Endodermal cell (in vitro differentiated cells): ENCODE results near the gene CACNA1A. TPM values are rescaled to one million over a fixed set of nuclear protein-coding genes. Genes with fewer than 3 reads are reported as not detected.

Source experiments
- DNase-seq: peaks from one replicate; pipeline ENCODE4 v3.0.0-alpha.2; 2017
- H3K27ac ChIP-seq: 2 replicates; pipeline ENCODE4 v1.5.1; 2013; ENCODE audit warnings: mild to moderate bottlenecking, low read depth, low read length, moderate library complexity
- H3K27me3 ChIP-seq: 2 replicates; pipeline ENCODE4 v1.6.1; 2013; ENCODE audit warnings: mild to moderate bottlenecking, low read length, moderate library complexity; ENCODE audit not compliant: insufficient read depth, control insufficient read depth, poor library complexity, severe bottlenecking
- H3K36me3 ChIP-seq: 2 replicates; pipeline ENCODE4 v1.7.0; 2013; ENCODE audit warnings: mild to moderate bottlenecking, low read length, moderate library complexity; ENCODE audit not compliant: control insufficient read depth, insufficient read depth
- H3K4me1 ChIP-seq: one replicate; pipeline ENCODE4 v1.7.0; 2013; ENCODE audit warnings: low read length; ENCODE audit not compliant: control insufficient read depth, insufficient read depth
- H3K4me3 ChIP-seq: 2 replicates; pipeline ENCODE4 v1.5.1; 2013; ENCODE audit warnings: mild to moderate bottlenecking, low read length, moderate library complexity
- H3K9ac ChIP-seq: 2 replicates; pipeline ENCODE4 v1.6.1; 2013; ENCODE audit warnings: mild to moderate bottlenecking, low read length, moderate library complexity; ENCODE audit not compliant: poor library complexity, severe bottlenecking; ENCODE audit errors: extremely low read depth
- H3K9me3 ChIP-seq: 2 replicates; pipeline ENCODE4 v1.6.1; 2013; ENCODE audit warnings: mild to moderate bottlenecking, low read length, moderate library complexity; ENCODE audit not compliant: control insufficient read depth
- H3K27ac Mint-ChIP-seq: 2 replicates; pipeline ENCODE4 v1.8.0; 2020; ENCODE audit warnings: mixed read lengths
- H3K27me3 Mint-ChIP-seq: 2 replicates; pipeline ENCODE4 v1.8.0; 2021; ENCODE audit warnings: mild to moderate bottlenecking, mixed read lengths; ENCODE audit not compliant: insufficient read depth
- H3K36me3 Mint-ChIP-seq: 2 replicates; pipeline ENCODE4 v1.8.0; 2020; ENCODE audit warnings: low read depth, mixed read lengths
- H3K4me1 Mint-ChIP-seq: 2 replicates; pipeline ENCODE4 v1.8.0; 2020; ENCODE audit warnings: mixed read lengths
- H3K4me3 Mint-ChIP-seq: 2 replicates; pipeline ENCODE4 v1.8.0; 2020; ENCODE audit warnings: mild to moderate bottlenecking, moderate library complexity, mixed read lengths
- H3K9me3 Mint-ChIP-seq: 2 replicates; pipeline ENCODE4 v1.8.0; 2020; ENCODE audit warnings: mild to moderate bottlenecking, mixed read lengths
- WGBS, 2 experiments: methylation state at CpG; one replicate each; pipeline versions ENCODE4 v1.1.5 to v1.1.7; 2013; ENCODE audit warnings: missing lambda C conversion rate in 2 of 2, mixed read lengths in 1 of 2; ENCODE audit not compliant: insufficient coverage in 1 of 2, insufficient read length in 1 of 2; 5-methylcytosine and 5-hydroxymethylcytosine counted together
- total RNA-seq, 2 donors: library from RNA; stranded (reverse); fragmentation: NEBNext Ultra II Directional in 1 of 2; extraction: Animal tissue kit (Norgen Biotek cat#: 25700) in 1 of 2; gene quantifications; 2 replicates in 1 of 2; 3 replicates in 1 of 2; pipeline ENCODE4 v1.2.1, GENCODE V29; 2021
- TF ChIP-seq, protein P1 (sequence below): fragments of 200-600 bp; sonication (generic); conservative IDR thresholded peaks from 2 replicates; pipeline ENCODE4 v1.5.0; 2021; ENCODE audit warnings: antibody characterized with exemption, mild to moderate bottlenecking

Gene CACNA1A
- total RNA-seq, 2 donors from 2014 or later: 8.0 to 10.6 TPM

DNA sequence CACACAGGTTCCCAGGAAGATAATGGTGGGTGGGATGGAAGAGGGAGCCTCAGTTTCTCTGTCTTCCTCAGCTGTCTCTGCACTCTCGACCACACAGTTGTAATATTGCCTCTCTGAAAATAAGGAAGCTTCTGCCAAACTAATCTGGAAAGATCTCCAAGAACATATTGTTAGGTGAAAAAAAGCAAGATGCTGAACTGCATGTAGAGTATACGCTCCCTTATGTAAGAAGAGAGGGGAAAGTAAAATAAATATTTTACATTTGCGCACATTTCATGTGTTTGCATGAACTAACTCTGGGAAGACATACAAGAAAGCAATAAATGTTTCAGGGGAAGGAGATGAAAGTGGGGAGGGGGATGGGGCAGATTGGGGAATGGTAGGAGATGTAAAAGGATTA is 41.9 kb upstream of the CACNA1A start:
- Histone ChIP-seq H3K9ac (no peak overlapping the region), H3K9me3 (no peaks in the 10 kb centered on the region), H3K36me3 (no peaks in the 10 kb centered on the region), H3K4me3 (no peak overlapping the region), H3K4me1 (no peaks in the 10 kb centered on the region), H3K27ac (no peak overlapping the region), H3K27me3 (no peaks in the 10 kb centered on the region)
- 92 to 100% methylated on average over 2 to 3 of the region's 3 CpGs for WGBS, 2 experiments
- H3K4me3 Mint-ChIP-seq: no peak overlapping the region
- H3K36me3 Mint-ChIP-seq: no peaks in the 10 kb centered on the region
- no peaks in the 10 kb centered on the region for H3K9me3 Mint-ChIP-seq
- DNase-seq: no peak
- TF ChIP-seq, protein P1, sequence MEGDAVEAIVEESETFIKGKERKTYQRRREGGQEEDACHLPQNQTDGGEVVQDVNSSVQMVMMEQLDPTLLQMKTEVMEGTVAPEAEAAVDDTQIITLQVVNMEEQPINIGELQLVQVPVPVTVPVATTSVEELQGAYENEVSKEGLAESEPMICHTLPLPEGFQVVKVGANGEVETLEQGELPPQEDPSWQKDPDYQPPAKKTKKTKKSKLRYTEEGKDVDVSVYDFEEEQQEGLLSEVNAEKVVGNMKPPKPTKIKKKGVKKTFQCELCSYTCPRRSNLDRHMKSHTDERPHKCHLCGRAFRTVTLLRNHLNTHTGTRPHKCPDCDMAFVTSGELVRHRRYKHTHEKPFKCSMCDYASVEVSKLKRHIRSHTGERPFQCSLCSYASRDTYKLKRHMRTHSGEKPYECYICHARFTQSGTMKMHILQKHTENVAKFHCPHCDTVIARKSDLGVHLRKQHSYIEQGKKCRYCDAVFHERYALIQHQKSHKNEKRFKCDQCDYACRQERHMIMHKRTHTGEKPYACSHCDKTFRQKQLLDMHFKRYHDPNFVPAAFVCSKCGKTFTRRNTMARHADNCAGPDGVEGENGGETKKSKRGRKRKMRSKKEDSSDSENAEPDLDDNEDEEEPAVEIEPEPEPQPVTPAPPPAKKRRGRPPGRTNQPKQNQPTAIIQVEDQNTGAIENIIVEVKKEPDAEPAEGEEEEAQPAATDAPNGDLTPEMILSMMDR: no peak
- H3K4me1 Mint-ChIP-seq: no peaks in the 10 kb centered on the region
- no peak overlapping the region for H3K27ac Mint-ChIP-seq
- H3K27me3 Mint-ChIP-seq: peaks cover 11% of the 10 kb centered on the region

DNA sequence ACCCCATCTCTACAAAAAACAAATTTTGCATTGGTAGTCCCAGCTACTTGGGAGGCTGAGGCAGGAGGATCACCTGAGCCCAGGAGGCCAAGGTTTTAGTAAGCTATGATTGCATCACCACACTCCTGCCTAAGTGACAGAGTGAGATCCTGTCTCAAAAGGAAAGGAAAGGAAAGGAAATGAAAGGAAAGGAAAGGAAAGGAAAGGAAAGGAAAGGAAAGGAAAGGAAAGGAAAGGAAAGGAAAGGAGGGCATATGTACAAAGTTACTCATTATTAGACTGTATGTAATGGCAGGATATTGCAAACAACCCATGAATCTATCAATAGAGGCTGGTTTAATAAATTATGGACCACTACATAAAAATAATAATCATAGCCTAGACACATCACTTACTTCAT is 40.8 kb upstream of the CACNA1A start:
- H3K9me3 ChIP-seq: no peaks in the 10 kb centered on the region
- no peaks in the 10 kb centered on the region for H3K27me3 ChIP-seq
- H3K4me1 ChIP-seq: no peaks in the 10 kb centered on the region
- no peak overlapping the region for H3K27ac ChIP-seq
- Mint-ChIP-seq H3K27ac (no peak overlapping the region), H3K4me1 (no peaks in the 10 kb centered on the region), H3K4me3 (no peak overlapping the region), H3K9me3 (no peaks in the 10 kb centered on the region), H3K27me3 (peaks cover 18% of the 10 kb centered on the region), H3K36me3 (no peaks in the 10 kb centered on the region)
- no peak overlapping the region for H3K4me3 ChIP-seq
- H3K9ac ChIP-seq: no peak overlapping the region
- DNase-seq: no peak
- TF ChIP-seq, protein P1: no peak
- H3K36me3 ChIP-seq: no peaks in the 10 kb centered on the region

GRCh38 chr19:13544423-13544822 is 38.1 kb upstream of the CACNA1A start:
- 100% methylated on average over 1 of the region's 2 CpGs; no CpG with 5 or more reads in 1 of the 2 experiments for WGBS, 2 experiments
- no peaks in the 10 kb centered on the region for H3K4me1 Mint-ChIP-seq
- H3K27ac ChIP-seq: no peak overlapping the region
- DNase-seq: no peak
- no peaks in the 10 kb centered on the region for H3K27me3 ChIP-seq
- no peak overlapping the region for H3K9ac ChIP-seq
- no peak overlapping the region for H3K4me3 Mint-ChIP-seq
- H3K36me3 Mint-ChIP-seq: no peaks in the 10 kb centered on the region
- no peaks in the 10 kb centered on the region for H3K36me3 ChIP-seq
- TF ChIP-seq, protein P1: no peak
- no peaks in the 10 kb centered on the region for H3K9me3 ChIP-seq
- no peak overlapping the region for H3K4me3 ChIP-seq
- no peaks in the 10 kb centered on the region for H3K4me1 ChIP-seq
- no peak overlapping the region for H3K27ac Mint-ChIP-seq
- peaks cover 20% of the 10 kb centered on the region for H3K27me3 Mint-ChIP-seq
- no peaks in the 10 kb centered on the region for H3K9me3 Mint-ChIP-seq
